ENCODE results near the gene KMT2C.

Gene KMT2C

DNA sequence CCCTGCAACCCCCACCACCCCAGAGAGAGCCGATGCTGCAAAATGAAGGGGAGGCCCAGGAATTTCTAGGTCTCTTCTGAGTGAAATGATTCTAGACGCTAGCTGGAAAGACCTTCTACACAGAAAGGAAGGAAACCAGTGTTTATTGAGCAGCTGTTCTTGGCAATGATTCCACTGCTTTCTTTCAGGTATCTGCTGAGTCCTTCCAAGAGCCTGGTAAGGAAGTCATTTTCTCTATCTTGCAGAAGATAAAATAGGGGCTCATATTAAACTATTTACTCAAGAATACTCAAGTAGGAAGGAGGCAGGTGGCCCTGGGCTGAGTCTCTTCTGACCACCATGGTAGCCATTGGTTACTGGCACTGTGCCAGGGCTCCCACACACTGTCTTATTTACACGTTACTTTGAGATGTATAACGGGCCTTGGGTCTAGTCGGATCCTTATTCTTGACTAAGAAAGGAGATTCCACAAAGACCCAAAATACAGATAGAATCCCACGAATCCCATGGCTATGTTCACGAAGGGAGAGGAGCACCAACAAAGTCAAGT is 298.3 kb downstream of the KMT2C start:
- Histone ChIP-seq H3K27ac (ENCODE audit: low read depth, low read length, poor library complexity, severe bottlenecking) (no peak overlapping the region), H3K9me3 (ENCODE audit: low read length) (no peaks in the 10 kb centered on the region), H3K4me3 (ENCODE audit: low read depth, low read length, poor library complexity, severe bottlenecking) (no peak overlapping the region), H3F3A (ENCODE audit: insufficient read depth, low read length) (no peaks in the 10 kb centered on the region; the same call in 1 of the 2 replicates), H4K20me1 (ENCODE audit: insufficient read depth, low read length) (no peaks in the 10 kb centered on the region), H3K9me2 (ENCODE audit: low read depth, low read length) (no peaks in the 10 kb centered on the region), H3K4me1 (ENCODE audit: insufficient read depth, low read length, severe bottlenecking) (no peaks in the 10 kb centered on the region), H3K36me3 (ENCODE audit: insufficient read depth, low read length) (peaks cover 91% of the 10 kb centered on the region), H3K4me2 (ENCODE audit: low read length) (no peak overlapping the region), H3K27me3 (ENCODE audit: insufficient read depth, low read length) (no peaks in the 10 kb centered on the region), H3K79me2 (ENCODE audit: insufficient read depth, low read length) (no peaks in the 10 kb centered on the region), H2AFZ (ENCODE audit: low read length) (no peak overlapping the region), H3K9ac (ENCODE audit: low read length) (no peak overlapping the region)
- no peak for TF ChIP-seq EZH2 (IDR thresholded peaks at IDR 0.05; ENCODE audit: borderline replicate concordance, low read length)
- TF ChIP-seq, protein P1, sequence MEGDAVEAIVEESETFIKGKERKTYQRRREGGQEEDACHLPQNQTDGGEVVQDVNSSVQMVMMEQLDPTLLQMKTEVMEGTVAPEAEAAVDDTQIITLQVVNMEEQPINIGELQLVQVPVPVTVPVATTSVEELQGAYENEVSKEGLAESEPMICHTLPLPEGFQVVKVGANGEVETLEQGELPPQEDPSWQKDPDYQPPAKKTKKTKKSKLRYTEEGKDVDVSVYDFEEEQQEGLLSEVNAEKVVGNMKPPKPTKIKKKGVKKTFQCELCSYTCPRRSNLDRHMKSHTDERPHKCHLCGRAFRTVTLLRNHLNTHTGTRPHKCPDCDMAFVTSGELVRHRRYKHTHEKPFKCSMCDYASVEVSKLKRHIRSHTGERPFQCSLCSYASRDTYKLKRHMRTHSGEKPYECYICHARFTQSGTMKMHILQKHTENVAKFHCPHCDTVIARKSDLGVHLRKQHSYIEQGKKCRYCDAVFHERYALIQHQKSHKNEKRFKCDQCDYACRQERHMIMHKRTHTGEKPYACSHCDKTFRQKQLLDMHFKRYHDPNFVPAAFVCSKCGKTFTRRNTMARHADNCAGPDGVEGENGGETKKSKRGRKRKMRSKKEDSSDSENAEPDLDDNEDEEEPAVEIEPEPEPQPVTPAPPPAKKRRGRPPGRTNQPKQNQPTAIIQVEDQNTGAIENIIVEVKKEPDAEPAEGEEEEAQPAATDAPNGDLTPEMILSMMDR (IDR thresholded peaks at IDR 0.05; ENCODE audit: low read length): no peak

DNA sequence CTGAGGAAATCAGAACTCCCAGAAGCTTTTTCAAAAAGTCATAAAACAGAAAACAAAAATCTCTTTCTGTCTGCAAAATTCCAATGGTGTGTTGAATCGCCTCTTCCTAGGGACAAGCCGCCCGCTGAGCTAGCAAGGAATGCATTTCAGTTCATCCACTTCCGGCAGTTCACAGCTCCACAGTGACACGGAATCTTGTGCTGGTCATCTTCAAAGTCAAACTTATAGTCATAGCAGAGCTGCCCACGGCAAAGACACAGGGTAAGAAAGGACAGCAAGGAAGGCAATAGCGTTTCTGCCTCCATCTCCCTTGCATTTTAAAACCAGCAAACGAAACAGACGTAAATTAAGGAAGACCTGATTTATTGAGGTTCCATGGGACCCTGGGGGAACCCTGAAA is 299.1 kb downstream of the KMT2C start:
- H3K9ac ChIP-seq (ENCODE audit: low read length): no peak overlapping the region

DNA sequence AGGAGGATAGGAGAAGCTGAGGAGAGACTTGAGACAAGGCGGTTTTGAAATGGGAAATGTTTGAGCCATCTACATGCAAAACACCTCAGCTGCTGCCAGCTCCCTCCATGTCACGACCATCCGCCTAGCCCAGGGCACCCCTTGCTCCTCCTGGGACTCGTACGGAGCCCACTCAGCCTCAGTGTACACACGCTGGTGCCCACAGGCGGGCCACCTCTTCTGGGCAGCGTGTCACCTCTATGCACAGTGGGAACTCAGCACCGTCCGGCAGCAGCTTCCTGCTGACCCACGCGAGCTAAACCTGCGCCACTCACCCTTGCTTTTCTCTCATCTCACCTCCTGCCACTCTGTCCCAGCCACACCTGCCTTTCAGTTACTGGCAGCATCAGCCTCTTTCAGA is 302.0 kb downstream of the KMT2C start:
- H3K4me3 ChIP-seq (ENCODE audit: low read depth, low read length, poor library complexity, severe bottlenecking): no peak overlapping the region
- H3K4me1 ChIP-seq (ENCODE audit: insufficient read depth, low read length, severe bottlenecking): no peaks in the 10 kb centered on the region
- H3K9me2 ChIP-seq (ENCODE audit: low read depth, low read length): no peaks in the 10 kb centered on the region
- H3K27ac ChIP-seq (ENCODE audit: low read depth, low read length, poor library complexity, severe bottlenecking): no peak overlapping the region
- H3K36me3 ChIP-seq (ENCODE audit: insufficient read depth, low read length): peaks cover 90% of the 10 kb centered on the region
- no peak overlapping the region for H2AFZ ChIP-seq (ENCODE audit: low read length)
- no peaks in the 10 kb centered on the region for H3K27me3 ChIP-seq (ENCODE audit: insufficient read depth, low read length)
- H3K9me3 ChIP-seq (ENCODE audit: low read length): no peaks in the 10 kb centered on the region
- H4K20me1 ChIP-seq (ENCODE audit: insufficient read depth, low read length): no peaks in the 10 kb centered on the region
- no peak overlapping the region for H3K4me2 ChIP-seq (ENCODE audit: low read length)
- no peak for TF ChIP-seq EZH2 (IDR thresholded peaks at IDR 0.05; ENCODE audit: borderline replicate concordance, low read length)
- TF ChIP-seq, protein P1 (IDR thresholded peaks at IDR 0.05; ENCODE audit: low read length): no peak
- no peaks in the 10 kb centered on the region; the same call in 1 of the 2 replicates for H3F3A ChIP-seq (ENCODE audit: insufficient read depth, low read length)
- no peaks in the 10 kb centered on the region for H3K79me2 ChIP-seq (ENCODE audit: insufficient read depth, low read length)
- no peak overlapping the region for H3K9ac ChIP-seq (ENCODE audit: low read length)

More for the DNA sequence above, 299.1 kb downstream of the KMT2C start:
- no peak for TF ChIP-seq EZH2 (IDR thresholded peaks at IDR 0.05; ENCODE audit: borderline replicate concordance, low read length)
- TF ChIP-seq, protein P1 (IDR thresholded peaks at IDR 0.05; ENCODE audit: low read length): no peak
- H3K79me2 ChIP-seq (ENCODE audit: insufficient read depth, low read length): no peaks in the 10 kb centered on the region
- no peaks in the 10 kb centered on the region for H3K4me1 ChIP-seq (ENCODE audit: insufficient read depth, low read length, severe bottlenecking)
- no peaks in the 10 kb centered on the region for H3K9me3 ChIP-seq (ENCODE audit: low read length)
- no peak overlapping the region for H2AFZ ChIP-seq (ENCODE audit: low read length)
- no peaks in the 10 kb centered on the region for H3K27me3 ChIP-seq (ENCODE audit: insufficient read depth, low read length)
- no peak overlapping the region for H3K4me3 ChIP-seq (ENCODE audit: low read depth, low read length, poor library complexity, severe bottlenecking)
- H3K27ac ChIP-seq (ENCODE audit: low read depth, low read length, poor library complexity, severe bottlenecking): no peak overlapping the region
- H3K36me3 ChIP-seq (ENCODE audit: insufficient read depth, low read length): peaks cover 91% of the 10 kb centered on the region
- no peaks in the 10 kb centered on the region for H3K9me2 ChIP-seq (ENCODE audit: low read depth, low read length)
- no peak overlapping the region for H3K4me2 ChIP-seq (ENCODE audit: low read length)
- H4K20me1 ChIP-seq (ENCODE audit: insufficient read depth, low read length): no peaks in the 10 kb centered on the region
- H3F3A ChIP-seq (ENCODE audit: insufficient read depth, low read length): no peaks in the 10 kb centered on the region; the same call in 1 of the 2 replicates
